ENCODE measurements around the gene OR5AU1. TPM values are rescaled to one million over a fixed set of nuclear protein-coding genes. Genes with fewer than 3 reads are reported as not detected.
A peak's percentile ranks its signal among the peaks of the same experiment; 100 is the strongest.

Gene OR5AU1
- total RNA-seq, 2 experiments from 2014 or later, result not detected

DNA sequence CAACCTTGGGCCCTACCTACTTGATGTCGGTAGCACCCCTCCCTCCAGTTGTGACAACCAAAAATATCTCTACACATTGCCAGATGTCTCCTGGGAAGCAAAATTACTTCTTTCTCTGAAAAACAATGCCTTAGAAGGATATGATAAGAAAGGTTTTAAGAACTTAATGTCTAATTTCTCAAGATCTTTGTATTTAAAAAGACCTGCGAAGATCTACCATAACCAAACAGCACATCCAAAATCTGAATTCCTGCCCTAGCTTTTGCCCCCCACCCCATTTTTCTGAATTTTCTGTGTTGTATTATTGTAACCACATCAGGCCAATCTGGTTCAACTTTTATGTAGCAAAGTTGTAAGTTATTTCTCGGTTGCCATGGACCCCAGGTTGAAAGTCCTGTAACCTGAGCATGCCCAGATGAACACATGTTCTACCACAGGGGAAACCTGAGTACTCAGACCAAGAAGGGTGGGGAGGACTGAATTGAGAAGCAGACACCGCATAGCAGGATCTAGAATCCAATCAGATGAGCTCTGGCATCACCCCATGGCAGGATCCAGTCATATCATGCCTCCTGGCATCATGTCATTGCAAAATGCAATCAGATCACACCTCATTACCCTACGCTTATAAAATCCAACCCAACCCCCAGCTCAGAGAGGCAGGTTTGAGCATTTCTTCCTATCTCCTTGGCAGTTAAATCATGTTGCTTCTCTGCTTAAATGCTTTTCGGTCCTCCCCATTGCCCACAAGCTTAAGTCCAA is 46.3 kb downstream of the OR5AU1 start:
- H3K27me3 Mint-ChIP-seq, result no peaks in the 10 kb centered on the region
- H3K36me3 Mint-ChIP-seq, result no peaks in the 10 kb centered on the region
- no peak overlapping the region for H3K4me3 Mint-ChIP-seq
- peak; percentile 57 for DNase-seq
- peaks cover 33% of the 10 kb centered on the region for H3K4me1 Mint-ChIP-seq
- H3K9me3 Mint-ChIP-seq (ENCODE audit: low read depth), result no peaks in the 10 kb centered on the region
- CTCF ChIA-PET, result interaction anchor here (1.0 to 12.5 kb wide), 7 partner anchors 14 to 95 kb away, joined by 3 to 339 read pairs (median 13); partner anchors contain the start of gene ARHGEF40
- peak; percentile 71 for ATAC-seq
- H3K27ac Mint-ChIP-seq, result no peak overlapping the region

DNA sequence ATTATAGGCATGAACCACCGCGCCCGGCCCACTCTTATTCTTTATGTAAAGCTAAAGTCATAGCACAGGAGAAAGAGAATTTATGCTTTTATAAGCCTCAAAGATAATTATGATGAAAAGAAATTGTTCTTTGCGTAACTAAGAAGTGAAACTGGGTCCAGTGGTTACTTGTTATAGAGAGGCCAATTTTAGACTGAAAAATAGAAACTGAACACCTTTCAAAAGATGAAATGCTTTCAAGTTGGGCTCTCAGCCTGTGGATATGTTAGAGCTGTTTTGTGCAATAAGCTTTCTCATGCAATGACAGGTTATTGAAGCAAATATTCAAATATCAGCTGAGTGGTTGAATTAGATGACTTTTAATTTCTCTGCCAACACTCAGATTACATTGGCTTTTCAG is 47.1 kb downstream of the OR5AU1 start:
- H3K4me3 Mint-ChIP-seq, result no peak overlapping the region

DNA sequence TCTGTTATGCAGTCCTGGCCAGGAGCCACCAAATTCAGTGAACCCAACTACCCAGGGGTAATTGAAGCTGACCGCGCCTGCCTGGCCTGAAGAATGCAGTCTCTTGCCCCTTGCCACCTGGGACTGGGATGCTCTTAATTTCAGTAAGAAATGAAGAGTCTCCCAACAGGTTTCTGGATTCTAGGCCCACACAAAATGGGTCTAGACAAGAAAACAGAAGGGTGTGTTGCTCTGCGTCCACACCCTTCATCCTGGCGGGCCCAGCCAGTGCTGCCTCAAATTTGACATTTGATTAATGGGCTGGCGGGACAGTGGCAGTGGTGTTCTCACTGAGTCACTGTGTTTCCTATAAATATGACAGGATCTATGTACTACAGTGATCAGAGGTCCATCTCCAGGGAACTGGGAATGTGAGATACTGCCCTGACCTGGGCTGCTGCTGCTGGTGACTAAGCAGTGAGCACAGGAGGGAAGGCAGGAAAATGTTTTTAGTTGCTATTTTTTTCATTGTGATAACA is 48.5 kb downstream of the OR5AU1 start:
- Mint-ChIP-seq H3K9me3 (ENCODE audit: low read depth) (no peaks in the 10 kb centered on the region), H3K36me3 (peaks cover 2% of the 10 kb centered on the region), H3K27me3 (no peaks in the 10 kb centered on the region), H3K4me1 (peaks cover 46% of the 10 kb centered on the region), H3K27ac (no peak overlapping the region), H3K4me3 (no peak overlapping the region)
- DNase-seq, result no peak
- CTCF ChIA-PET, result interaction anchor here (6.7 to 12.5 kb wide), 3 partner anchors 16 to 93 kb away, joined by 109 to 339 read pairs (median 147); no protein-coding TSS in a partner anchor
- ATAC-seq, result no peak

More for the DNA sequence above, 47.1 kb downstream of the OR5AU1 start:
- no peak for DNase-seq
- CTCF ChIA-PET, result interaction anchor here (1.0 to 12.5 kb wide), 6 partner anchors 18 to 116 kb away, joined by 3 to 339 read pairs (median 9); partner anchors contain the start of gene ARHGEF40
- no peak for ATAC-seq
- Mint-ChIP-seq H3K9me3 (ENCODE audit: low read depth) (no peaks in the 10 kb centered on the region), H3K27ac (no peak overlapping the region), H3K36me3 (no peaks in the 10 kb centered on the region), H3K4me1 (peaks cover 34% of the 10 kb centered on the region), H3K27me3 (no peaks in the 10 kb centered on the region)

DNA sequence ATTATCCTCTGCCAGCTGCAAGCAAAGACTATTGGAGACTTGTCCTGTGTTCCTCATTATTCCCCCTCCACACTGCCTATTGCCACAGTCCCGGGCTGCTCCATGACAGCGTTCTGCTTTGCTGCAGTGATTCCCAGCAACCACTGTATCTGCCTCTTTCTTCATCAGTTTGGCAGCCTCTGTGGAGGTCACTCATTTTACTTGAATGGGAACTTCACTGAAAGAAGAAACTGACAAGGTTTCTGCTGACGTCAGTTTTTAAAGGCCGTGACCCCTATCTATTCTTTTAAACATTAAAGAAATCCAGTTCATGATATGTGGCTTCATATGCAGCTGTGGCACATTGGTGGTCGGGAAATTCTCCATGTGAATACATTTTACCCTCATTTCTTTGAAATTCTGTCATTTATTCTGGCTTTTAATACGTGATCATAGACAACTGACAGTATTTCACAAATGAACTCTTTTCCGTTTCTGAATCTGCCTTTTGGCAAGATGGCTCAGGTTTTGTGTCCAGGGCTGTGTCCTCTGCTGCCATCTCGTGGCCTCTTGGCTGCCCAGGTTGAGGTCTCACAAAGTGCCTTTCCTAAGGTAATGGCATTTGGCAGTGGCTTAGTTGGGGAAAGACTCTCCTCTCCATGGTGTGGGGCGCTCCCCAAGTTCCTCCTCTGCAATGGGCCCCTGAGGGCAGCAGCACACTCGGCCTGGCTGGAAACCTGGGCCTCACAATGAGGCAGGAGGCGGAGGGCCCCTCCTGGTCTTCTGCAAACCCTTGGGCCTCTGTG is 49.2 kb downstream of the OR5AU1 start:
- peaks cover 2% of the 10 kb centered on the region for H3K36me3 Mint-ChIP-seq

DNA sequence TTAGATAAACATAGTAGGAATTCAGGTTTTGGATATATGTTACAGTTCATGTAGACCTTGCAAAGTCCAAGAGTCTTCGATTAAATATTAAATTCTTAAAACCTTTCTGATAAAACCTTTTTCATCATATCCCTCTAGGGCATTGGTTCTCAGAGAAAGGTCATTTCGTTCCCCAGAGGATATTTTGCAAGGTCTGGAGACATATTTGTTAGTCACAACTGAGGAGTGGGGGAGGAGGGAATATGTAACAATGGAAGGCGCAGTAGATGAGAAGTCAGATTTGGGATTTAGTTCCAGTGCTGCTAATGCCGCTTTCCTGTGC is 49.7 kb downstream of the OR5AU1 start:
- H3K4me1 Mint-ChIP-seq, result peaks cover 56% of the 10 kb centered on the region
- CTCF ChIA-PET, result interaction anchor here (1.6 to 12.5 kb wide), 6 partner anchors 10 to 135 kb away, joined by 4 to 339 read pairs (median 60); no protein-coding TSS in a partner anchor

More for the DNA sequence above, 49.2 kb downstream of the OR5AU1 start:
- H3K4me1 Mint-ChIP-seq, result peaks cover 52% of the 10 kb centered on the region
- CTCF ChIA-PET, result interaction anchor here (6.7 to 12.5 kb wide), 3 partner anchors 16 to 93 kb away, joined by 109 to 339 read pairs (median 147); no protein-coding TSS in a partner anchor
- H3K9me3 Mint-ChIP-seq (ENCODE audit: low read depth), result no peaks in the 10 kb centered on the region
- ATAC-seq (no peak), DNase-seq (peak; percentile 85)
- H3K27ac Mint-ChIP-seq, result no peak overlapping the region
- H3K4me3 Mint-ChIP-seq, result no peak overlapping the region
- H3K27me3 Mint-ChIP-seq, result no peaks in the 10 kb centered on the region

DNA sequence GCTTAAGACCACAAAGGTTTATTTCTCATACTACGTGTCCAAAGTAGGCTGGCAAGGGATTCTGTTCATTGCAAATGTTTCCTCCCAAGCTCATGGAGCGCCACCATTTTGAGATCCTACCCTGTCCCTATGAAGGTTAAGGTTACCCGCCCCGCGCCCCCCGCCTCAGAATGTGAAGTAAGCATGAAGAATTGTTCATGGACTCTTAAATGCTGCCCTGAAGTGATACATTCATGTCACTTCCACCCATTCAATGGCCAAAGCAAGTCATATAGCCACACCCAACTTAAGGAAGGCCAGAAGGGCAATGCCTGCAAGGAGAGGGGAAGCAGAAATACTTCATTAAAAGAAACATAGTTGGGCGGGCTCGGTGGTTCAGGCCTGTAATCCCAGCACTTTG is 50.8 kb downstream of the OR5AU1 start:
- Mint-ChIP-seq H3K27ac (no peak overlapping the region), H3K27me3 (no peaks in the 10 kb centered on the region), H3K9me3 (ENCODE audit: low read depth) (no peaks in the 10 kb centered on the region), H3K4me3 (peak overlapping the region; percentile 97), H3K36me3 (peaks cover 2% of the 10 kb centered on the region), H3K4me1 (peaks cover 47% of the 10 kb centered on the region)
- CTCF ChIA-PET, result interaction anchor here (0.6 to 12.5 kb wide), 30 partner anchors 11 to 481 kb away, joined by 3 to 339 read pairs (median 6); partner anchors contain the start of genes ARHGEF40, CHD8 and RNASE8
- DNase-seq (no peak), ATAC-seq (no peak)

More for the DNA sequence above, 49.7 kb downstream of the OR5AU1 start:
- Mint-ChIP-seq H3K4me3 (no peak overlapping the region), H3K27ac (no peak overlapping the region), H3K9me3 (ENCODE audit: low read depth) (no peaks in the 10 kb centered on the region), H3K27me3 (no peaks in the 10 kb centered on the region), H3K36me3 (peaks cover 2% of the 10 kb centered on the region)
- DNase-seq, result no peak
- ATAC-seq, result no peak

Other genes starting within 250 kb of the OR5AU1 start
- gene RNASE2, start 200.6 kb downstream of the OR5AU1 start, total RNA-seq, result not detected
- gene METTL17, start 166.1 kb downstream of the OR5AU1 start, total RNA-seq, result 100 to 1,000 TPM; 102 to 111 TPM
- gene SLC39A2, start 156.8 kb downstream of the OR5AU1 start, total RNA-seq, result under 1 TPM; 0.16 to 0.44 TPM
- 1 to 10 TPM; 2.1 to 6.9 TPM for gene NDRG2, start 131.0 kb downstream of the OR5AU1 start, total RNA-seq
- gene TPPP2, start 125.8 kb downstream of the OR5AU1 start, total RNA-seq, result not detected
- gene RNASE13, start 121.3 kb downstream of the OR5AU1 start, total RNA-seq, result not detected
- gene RNASE7, start 113.7 kb downstream of the OR5AU1 start, total RNA-seq, result not detected
- not detected for gene RNASE8, start 98.2 kb downstream of the OR5AU1 start, total RNA-seq
- under 1 TPM in 1 of 2 experiments, not detected in 1; 0.09 TPM for gene ARHGEF40, start 85.8 kb downstream of the OR5AU1 start, total RNA-seq
- 1 to 10 TPM; 5.8 to 5.9 TPM for gene ZNF219, start 57.4 kb downstream of the OR5AU1 start, total RNA-seq
- gene TMEM253, start 55.0 kb downstream of the OR5AU1 start, total RNA-seq, result not detected
- 100 to 1,000 TPM; 718 to 921 TPM for gene HNRNPC, start 113.4 kb upstream of the OR5AU1 start, total RNA-seq
- gene RPGRIP1, start 124.0 kb upstream of the OR5AU1 start, total RNA-seq, result not detected
- 100 to 1,000 TPM; 130 to 151 TPM for gene SUPT16H, start 228.0 kb upstream of the OR5AU1 start, total RNA-seq

All from activated CD8-positive, alpha-beta memory T cell treated with anti-CD3 and anti-CD28 coated beads, Interleukin-2, amount 10 ng/mL, durations not matched to agents 7 days and 5 days (primary cell).